ENCODE results near the gene NONO. TPM values are rescaled to one million over a fixed set of nuclear protein-coding genes. Genes with fewer than 3 reads are reported as not detected.
"Not testable (repeated sequence)": the region's sequence is repeated elsewhere in the genome, so short reads cannot be mapped to it uniquely, and the experiment has no call there.

Gene NONO
- total and polyA plus RNA-seq, 4 donors, result 236 to 435 (median 377) TPM

DNA sequence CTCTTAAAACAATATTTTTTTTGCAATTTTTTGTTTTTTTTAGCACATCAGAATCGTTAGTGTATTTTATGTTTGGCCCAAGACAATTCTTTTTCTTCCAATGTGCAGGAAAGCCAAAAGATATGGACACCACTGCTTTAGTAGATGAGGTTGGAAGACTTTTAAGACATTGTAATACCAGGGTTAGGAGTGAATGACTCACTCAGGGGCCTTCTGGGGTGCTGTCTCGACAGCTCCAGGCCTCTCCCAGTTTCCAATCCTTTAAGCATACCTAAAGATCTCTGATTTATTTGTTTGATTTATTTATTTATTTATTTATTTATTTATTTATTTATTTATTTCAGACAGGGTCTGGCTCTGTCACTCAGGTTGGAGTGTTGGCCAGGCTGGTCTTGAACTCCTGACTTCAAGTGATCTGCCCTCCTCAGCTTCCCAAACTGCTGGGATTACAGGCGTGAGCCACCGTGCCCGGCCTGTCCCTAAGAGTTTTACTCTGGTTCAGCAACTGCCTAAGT lies 65.8 kb downstream of the NONO start:
- not testable (repeated sequence) for H3K27me3 ChIP-seq (ENCODE audit: control insufficient read depth, insufficient read depth, low read length); H3K9me3 ChIP-seq (ENCODE audit: control insufficient read depth, insufficient read depth, low read length); H3K4me1 ChIP-seq (ENCODE audit: control insufficient read depth, insufficient read depth, low read length); H3K27ac ChIP-seq (ENCODE audit: low read depth, low read length); DNase-seq (ENCODE audit: low read depth in 4 of 6, low spot score in 6 of 6); H3K4me3 ChIP-seq (ENCODE audit: low read depth, low read length); H3K36me3 ChIP-seq (ENCODE audit: control insufficient read depth, insufficient read depth, low read length)
- WGBS (ENCODE audit: insufficient coverage), result no CpG with 5 or more reads among the region's 5 CpGs

DNA sequence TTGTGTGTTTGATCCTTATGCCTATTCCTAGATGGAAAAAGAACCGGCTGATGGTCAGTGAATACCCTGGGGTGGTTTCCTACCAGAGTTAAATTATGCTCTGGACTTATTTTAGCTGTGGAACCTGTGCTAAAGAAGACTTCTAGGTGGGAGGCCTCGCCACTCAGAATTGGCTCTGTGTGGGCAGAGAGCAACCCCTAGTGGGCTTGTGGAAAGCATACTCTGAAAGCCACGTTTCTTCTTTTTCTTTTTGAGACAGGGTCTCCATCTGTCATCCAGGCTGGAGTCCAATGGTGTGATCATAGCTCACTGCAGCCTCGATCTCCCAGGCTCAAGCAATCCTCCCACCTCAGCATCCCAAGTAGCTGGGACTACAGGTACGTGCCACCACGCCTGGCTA lies 66.4 kb downstream of the NONO start:
- not testable (repeated sequence) for DNase-seq (ENCODE audit: low read depth in 4 of 6, low spot score in 6 of 6)

More for the DNA sequence above, 66.4 kb downstream of the NONO start:
- H3K36me3 ChIP-seq (ENCODE audit: control insufficient read depth, insufficient read depth, low read length); H3K27me3 ChIP-seq (ENCODE audit: control insufficient read depth, insufficient read depth, low read length); H3K4me1 ChIP-seq (ENCODE audit: control insufficient read depth, insufficient read depth, low read length); H3K27ac ChIP-seq (ENCODE audit: low read depth, low read length); H3K4me3 ChIP-seq (ENCODE audit: low read depth, low read length); H3K9me3 ChIP-seq (ENCODE audit: control insufficient read depth, insufficient read depth, low read length): not testable (repeated sequence)
- WGBS (ENCODE audit: insufficient coverage), result no CpG with 5 or more reads among the region's 6 CpGs

Other genes starting within 250 kb of the NONO start
- gene SNX12, start 215.3 kb upstream of the NONO start, total RNA-seq, result 10 to 100 TPM; 58.7 to 59.8 TPM
- gene SNX12, start 215.3 kb upstream of the NONO start, polyA plus RNA-seq (ENCODE audit: insufficient read length in 2 of 2), result 10 to 100 TPM; 71.9 to 74.6 TPM
- 10 to 100 TPM; 10.3 to 10.5 TPM for gene FOXO4, start 187.8 kb upstream of the NONO start, total RNA-seq
- gene FOXO4, start 187.8 kb upstream of the NONO start, polyA plus RNA-seq (ENCODE audit: insufficient read length in 2 of 2), result 10 to 100 TPM; 15.1 to 19.0 TPM
- gene CXorf65, start 176.9 kb upstream of the NONO start, total RNA-seq, result not detected
- not detected for gene CXorf65, start 176.9 kb upstream of the NONO start, polyA plus RNA-seq (ENCODE audit: insufficient read length in 2 of 2)
- 1 to 10 TPM in 1 of 2 donors, under 1 TPM in 1; 0.22 to 4.5 TPM for gene IL2RG, start 172.1 kb upstream of the NONO start, total RNA-seq
- gene IL2RG, start 172.1 kb upstream of the NONO start, polyA plus RNA-seq (ENCODE audit: insufficient read length in 2 of 2), result under 1 TPM; 0.93 to 0.95 TPM
- 10 to 100 TPM; 23.4 to 26.0 TPM for gene MED12, start 165.0 kb upstream of the NONO start, total RNA-seq
- gene MED12, start 165.0 kb upstream of the NONO start, polyA plus RNA-seq (ENCODE audit: insufficient read length in 2 of 2), result 10 to 100 TPM; 33.8 to 39.7 TPM
- 10 to 100 TPM; 31.2 to 34.4 TPM for gene NLGN3, start 138.8 kb upstream of the NONO start, total RNA-seq
- gene NLGN3, start 138.8 kb upstream of the NONO start, polyA plus RNA-seq (ENCODE audit: insufficient read length in 2 of 2), result 100 to 1,000 TPM; 127 to 148 TPM
- gene GJB1, start 60.4 kb upstream of the NONO start, total RNA-seq, result 1 to 10 TPM; 2.5 to 5.3 TPM
- gene GJB1, start 60.4 kb upstream of the NONO start, polyA plus RNA-seq (ENCODE audit: insufficient read length in 2 of 2), result 1 to 10 TPM; 2.4 to 3.0 TPM
- gene ZMYM3, start 29.5 kb upstream of the NONO start, total RNA-seq, result 10 to 100 TPM; 26.4 to 29.8 TPM
- 10 to 100 TPM; 49.4 to 54.2 TPM for gene ZMYM3, start 29.5 kb upstream of the NONO start, polyA plus RNA-seq (ENCODE audit: insufficient read length in 2 of 2)
- gene ITGB1BP2, start 18.1 kb downstream of the NONO start, total RNA-seq, result 1 to 10 TPM in 1 of 2 donors, under 1 TPM in 1; 0.99 to 1.5 TPM
- 1 to 10 TPM; 1.2 to 2.1 TPM for gene ITGB1BP2, start 18.1 kb downstream of the NONO start, polyA plus RNA-seq (ENCODE audit: insufficient read length in 2 of 2)
- 10 to 100 TPM; 42.6 to 53.6 TPM for gene TAF1, start 82.7 kb downstream of the NONO start, total RNA-seq
- 10 to 100 TPM; 26.3 to 29.1 TPM for gene TAF1, start 82.7 kb downstream of the NONO start, polyA plus RNA-seq (ENCODE audit: insufficient read length in 2 of 2)
- gene OGT, start 249.5 kb downstream of the NONO start, total RNA-seq, result 100 to 1,000 TPM; 136 to 187 TPM
- 100 to 1,000 TPM; 111 to 118 TPM for gene OGT, start 249.5 kb downstream of the NONO start, polyA plus RNA-seq (ENCODE audit: insufficient read length in 2 of 2)